ENCODE measurements around the gene DNAAF5.

DNA sequence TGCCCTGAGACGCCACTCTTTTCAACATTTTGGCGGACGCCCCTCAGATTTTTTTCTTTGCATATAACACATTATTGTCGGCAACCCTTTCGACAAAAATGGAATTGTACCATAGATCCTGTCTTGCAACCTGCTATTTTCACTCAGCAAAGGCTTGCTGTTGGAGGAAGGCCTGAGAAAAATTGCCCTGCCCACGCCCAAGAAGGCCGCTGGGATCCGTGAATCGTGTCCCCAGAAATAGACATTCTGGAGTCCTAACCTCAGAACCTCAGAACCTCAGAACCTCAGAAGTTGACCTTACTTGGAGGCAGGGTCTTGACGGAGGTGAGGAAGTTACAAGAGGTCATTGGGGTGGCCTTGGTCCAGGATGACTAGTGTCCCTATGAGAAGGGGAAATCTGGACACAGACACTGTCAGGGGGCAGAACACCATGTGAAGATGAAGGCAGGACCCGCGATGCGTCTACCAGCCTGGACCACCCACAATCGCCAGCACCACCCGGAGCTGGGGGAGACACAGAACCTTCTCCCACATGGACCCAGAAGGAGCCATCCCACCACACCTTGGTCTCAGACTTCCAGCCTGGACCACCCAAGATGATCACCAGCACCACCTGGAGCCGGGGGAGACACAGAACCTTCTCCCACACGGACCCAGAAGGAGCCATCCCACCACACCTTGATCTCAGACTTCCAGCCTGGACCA, 19.1 kb upstream of the DNAAF5 start:
- TF ChIP-seq, protein P1, sequence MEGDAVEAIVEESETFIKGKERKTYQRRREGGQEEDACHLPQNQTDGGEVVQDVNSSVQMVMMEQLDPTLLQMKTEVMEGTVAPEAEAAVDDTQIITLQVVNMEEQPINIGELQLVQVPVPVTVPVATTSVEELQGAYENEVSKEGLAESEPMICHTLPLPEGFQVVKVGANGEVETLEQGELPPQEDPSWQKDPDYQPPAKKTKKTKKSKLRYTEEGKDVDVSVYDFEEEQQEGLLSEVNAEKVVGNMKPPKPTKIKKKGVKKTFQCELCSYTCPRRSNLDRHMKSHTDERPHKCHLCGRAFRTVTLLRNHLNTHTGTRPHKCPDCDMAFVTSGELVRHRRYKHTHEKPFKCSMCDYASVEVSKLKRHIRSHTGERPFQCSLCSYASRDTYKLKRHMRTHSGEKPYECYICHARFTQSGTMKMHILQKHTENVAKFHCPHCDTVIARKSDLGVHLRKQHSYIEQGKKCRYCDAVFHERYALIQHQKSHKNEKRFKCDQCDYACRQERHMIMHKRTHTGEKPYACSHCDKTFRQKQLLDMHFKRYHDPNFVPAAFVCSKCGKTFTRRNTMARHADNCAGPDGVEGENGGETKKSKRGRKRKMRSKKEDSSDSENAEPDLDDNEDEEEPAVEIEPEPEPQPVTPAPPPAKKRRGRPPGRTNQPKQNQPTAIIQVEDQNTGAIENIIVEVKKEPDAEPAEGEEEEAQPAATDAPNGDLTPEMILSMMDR (IDR thresholded peaks at IDR 0.05), result no peak
- no peak for TF ChIP-seq POLR2A (IDR thresholded peaks at IDR 0.05)
